Right cardiac atrium (tissue), 5 donors: ENCODE measurements around the gene SPTBN5. TPM values are rescaled to one million over a fixed set of nuclear protein-coding genes. Genes with fewer than 3 reads are reported as not detected.

ENCODE experiments used
- ATAC-seq, 2 donors: fragments of 200-7000 bp; cut with Tn5 transposase; one replicate each; pipeline versions ENCODE4 v1.8.0 to v1.9.1; 2020; ENCODE audit warnings: moderate library complexity in 2 of 2, mild to moderate bottlenecking in 1 of 2
- DNase-seq, 3 donors: peaks; one replicate each; pipeline ENCODE4 v3.0.0-alpha.2; 2020
- H3K27ac ChIP-seq: one replicate; pipeline ENCODE4 v1.5.1; 2013; ENCODE audit warnings: mild to moderate bottlenecking, low read length, control low read depth, moderate library complexity
- H3K27me3 ChIP-seq: one replicate; pipeline ENCODE4 v1.6.1; 2013; ENCODE audit not compliant: control insufficient read depth, insufficient read depth
- H3K4me1 ChIP-seq: one replicate; pipeline ENCODE4 v1.6.1; 2013; ENCODE audit warnings: low read length; ENCODE audit not compliant: control insufficient read depth, insufficient read depth
- H3K4me3 ChIP-seq: one replicate; pipeline ENCODE4 v1.5.1; 2013; ENCODE audit warnings: low read length, control low read depth
- H3K9me3 ChIP-seq: one replicate; pipeline ENCODE4 v1.6.1; 2013; ENCODE audit warnings: low read length; ENCODE audit not compliant: control insufficient read depth
- WGBS: extraction: QIAGEN DNeasy Blood & Tissue Kit; methylation state at CpG from one replicate; pipeline ENCODE4 v1.1.7; 2013; 5-methylcytosine and 5-hydroxymethylcytosine counted together
- intact Hi-C, 4 donors: fragments of 100-400 bp; cut with DNase I; formaldehyde crosslinking; loops; one replicate each; pipeline versions ENCODE4 v1.11.0 to v1.14.0; 2022 to 2023
- polyA plus RNA-seq: library from polyadenylated mRNA; stranded (reverse); fragments of 200-250 nt; gene quantifications from one replicate; pipeline ENCODE4 v1.2.3, GENCODE V29; 2013
- total RNA-seq, 4 donors: library from RNA; stranded (reverse); fragmentation: NEBNext Ultra II Directional; extraction: Animal tissue kit (Norgen Biotek cat#: 25700); gene quantifications; one replicate each; pipeline ENCODE4 v1.2.1, GENCODE V29; 2021
- donor health status: healthy with polysubstance abuse.
- donor health status: DM: no; HTN: yes; CAD: no.
- donor health status: DM: no; HTN: no; CAD: no.
- donor health status: DM: no; HTN: yes; CAD: no; lungs with severe emphysema.
- donor health status: DM: yes; HTN: yes; CAD: no.

The SPTBN5 gene
- total and polyA plus RNA-seq, 5 donors, result 1.7 to 4.3 (median 3.6) TPM

GRCh38 chr15:41915255-41915994 lies 21.6 kb upstream of the SPTBN5 start:
- intact Hi-C loops, result no loop called here

DNA sequence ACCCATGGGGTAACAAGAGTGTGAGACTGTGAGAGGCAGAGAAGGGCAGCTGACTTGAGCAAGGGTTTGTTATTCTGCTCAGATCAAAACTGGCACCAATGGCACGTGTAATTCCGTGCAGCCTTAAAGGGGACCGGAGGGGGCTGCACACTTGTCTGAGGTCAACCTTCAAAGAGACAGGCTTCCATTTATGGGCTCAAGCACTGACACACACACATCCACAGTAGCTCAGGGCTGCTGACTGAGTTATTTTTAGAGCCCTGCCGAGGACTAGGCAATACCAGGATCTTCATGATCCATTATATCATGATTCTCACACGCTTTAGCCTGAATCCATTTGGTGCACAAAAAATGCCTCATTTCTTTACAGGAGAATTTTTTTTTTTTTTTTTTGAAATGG lies 20.6 kb upstream of the SPTBN5 start:
- Histone ChIP-seq H3K4me3 (no peak overlapping the region), H3K9me3 (no peaks in the 10 kb centered on the region), H3K27ac (peak overlapping the region; percentile 63), H3K4me1 (peaks cover 12% of the 10 kb centered on the region), H3K27me3 (no peaks in the 10 kb centered on the region)
- ATAC-seq, result peak; percentile 57 to 68
- DNase-seq, result no peak
- WGBS, result 61% methylated on average over 5 of the region's 5 CpGs
- intact Hi-C loops, result no loop called here

More at GRCh38 chr15:41915255-41915994, 21.6 kb upstream of the SPTBN5 start:
- ATAC-seq, result no peak
- peak overlapping the region; percentile 53 for H3K27ac ChIP-seq
- H3K4me3 ChIP-seq, result no peak overlapping the region
- DNase-seq, result no peak
- 76% methylated on average over 6 of the region's 6 CpGs for WGBS
- H3K27me3 ChIP-seq, result no peaks in the 10 kb centered on the region
- H3K9me3 ChIP-seq, result no peaks in the 10 kb centered on the region
- peaks cover 15% of the 10 kb centered on the region for H3K4me1 ChIP-seq

DNA sequence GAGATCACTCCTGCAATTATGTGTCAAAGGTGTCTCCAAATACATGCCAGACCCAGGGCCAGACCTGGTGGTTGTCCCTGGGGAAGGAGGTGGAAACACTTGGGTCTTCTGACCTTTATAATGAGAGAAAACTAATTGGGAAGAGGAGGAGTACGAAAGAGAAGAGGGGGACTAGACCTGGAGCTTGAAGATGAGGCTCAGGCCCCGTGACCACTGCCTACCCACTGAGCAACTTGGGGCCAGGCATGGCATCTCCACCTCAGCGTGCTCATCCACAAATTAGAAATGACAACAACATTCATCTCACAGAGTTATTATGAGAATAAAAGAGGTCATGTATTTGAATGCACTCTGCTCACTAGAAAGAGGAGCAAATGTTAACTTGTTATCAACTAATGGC lies 19.4 kb upstream of the SPTBN5 start:
- Histone ChIP-seq H3K27ac (peak overlapping the region; percentile 44), H3K4me1 (peaks cover 9% of the 10 kb centered on the region), H3K9me3 (no peaks in the 10 kb centered on the region), H3K27me3 (no peaks in the 10 kb centered on the region), H3K4me3 (no peak overlapping the region)
- ATAC-seq (no peak), DNase-seq (no peak)
- intact Hi-C loops, result no loop called here
- 59% methylated on average over 3 of the region's 3 CpGs for WGBS

DNA sequence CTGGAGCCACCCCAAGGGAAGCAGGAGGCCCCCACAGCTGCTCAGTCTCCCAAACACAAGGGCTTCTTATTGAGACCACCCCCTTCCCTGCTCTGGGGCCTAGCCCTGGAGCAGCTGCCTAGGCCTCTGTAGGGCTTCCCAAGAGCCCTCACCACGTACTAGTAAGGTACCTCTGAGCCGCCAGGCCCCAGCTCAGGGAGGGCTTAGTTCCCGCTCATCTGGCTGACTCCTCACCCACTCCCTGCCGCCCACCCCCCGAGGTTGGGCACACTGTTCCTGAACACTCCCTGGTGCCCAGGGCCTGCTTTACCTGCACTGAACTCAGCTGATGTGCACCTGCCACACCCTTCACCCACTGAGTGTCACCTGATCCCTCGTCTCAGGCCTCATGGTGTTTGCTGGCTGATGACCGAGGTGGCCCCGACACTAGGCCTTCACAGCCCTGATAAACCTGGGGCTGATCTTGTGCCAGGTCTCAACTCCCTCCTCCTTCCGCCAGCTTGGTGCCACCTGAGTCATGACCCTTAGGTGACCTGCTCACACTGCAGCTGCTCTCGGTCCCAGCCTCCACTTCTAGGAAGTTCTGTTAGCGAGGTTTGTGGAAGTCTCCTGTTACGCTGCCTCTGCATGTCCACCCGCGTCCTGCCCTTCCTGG lies 18.0 kb upstream of the SPTBN5 start:
- intact Hi-C loops, result no loop called here
- peaks cover 3% of the 10 kb centered on the region for H3K4me1 ChIP-seq
- no peak for ATAC-seq

DNA sequence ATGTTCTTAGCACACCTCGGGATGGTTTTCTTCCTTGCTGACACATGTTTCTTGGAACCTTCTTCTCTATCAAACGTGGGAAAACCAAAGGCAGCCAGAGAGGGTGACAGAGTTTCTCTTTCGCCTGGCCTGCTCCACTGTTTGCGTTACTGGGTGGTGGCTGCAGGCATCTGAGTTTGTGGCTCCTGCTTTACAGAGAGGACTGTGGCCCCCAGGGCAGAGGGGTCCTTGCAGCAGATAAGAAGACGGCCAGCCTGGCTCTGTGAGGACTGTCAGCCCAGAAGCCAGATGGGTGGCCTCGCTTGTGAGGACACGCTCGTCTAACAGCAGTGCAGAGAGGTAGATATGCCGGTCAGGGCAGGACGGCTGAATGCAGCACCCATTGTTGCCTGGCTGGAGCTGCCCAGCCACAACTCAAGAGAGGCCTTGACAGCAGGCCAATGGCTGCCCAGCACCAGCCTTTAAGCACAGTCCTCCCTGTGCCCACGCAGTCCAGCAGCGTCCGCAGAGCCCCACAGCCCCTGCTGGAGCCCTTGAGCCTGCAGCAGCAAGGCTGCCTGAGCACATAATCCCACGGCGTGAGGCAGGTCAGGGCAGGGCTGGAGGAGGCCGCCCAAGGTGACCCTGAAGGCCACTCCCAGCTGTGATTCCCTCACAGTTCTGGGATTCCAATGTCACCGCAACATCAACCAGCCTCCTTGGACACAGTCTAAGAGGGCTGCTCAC lies 15.0 kb upstream of the SPTBN5 start:
- Histone ChIP-seq H3K4me1 (peaks cover 8% of the 10 kb centered on the region), H3K9me3 (no peaks in the 10 kb centered on the region), H3K4me3 (no peak overlapping the region), H3K27me3 (no peaks in the 10 kb centered on the region), H3K27ac (peak overlapping the region; percentile 67)
- ATAC-seq (no peak), DNase-seq (peak in 1 of 3 donors; percentile 60)
- intact Hi-C loops, result loop anchor here in 1 of 4 donors (10.0 kb wide), 1 partner anchor 134 kb away; the partner anchor contains the start of gene MAPKBP1
- 69% methylated on average over 17 of the region's 17 CpGs for WGBS

More for the DNA sequence above, 18.0 kb upstream of the SPTBN5 start:
- H3K27me3 ChIP-seq, result no peaks in the 10 kb centered on the region
- peak overlapping the region; percentile 79 for H3K27ac ChIP-seq
- WGBS, result 77% methylated on average over 14 of the region's 14 CpGs
- no peak for DNase-seq
- H3K4me3 ChIP-seq, result no peak overlapping the region
- no peaks in the 10 kb centered on the region for H3K9me3 ChIP-seq

GRCh38 chr15:41907141-41907540 lies 13.3 kb upstream of the SPTBN5 start:
- WGBS, result 91% methylated on average over 3 of the region's 3 CpGs
- no peak for DNase-seq
- intact Hi-C loops, result loop anchor here in 1 of 4 donors (10.0 kb wide), 1 partner anchor 132 kb away; the partner anchor contains the start of gene MAPKBP1
- Histone ChIP-seq H3K27me3 (no peaks in the 10 kb centered on the region), H3K27ac (no peak overlapping the region), H3K4me1 (peaks cover 8% of the 10 kb centered on the region), H3K4me3 (no peak overlapping the region), H3K9me3 (no peaks in the 10 kb centered on the region)
- ATAC-seq, result no peak

DNA sequence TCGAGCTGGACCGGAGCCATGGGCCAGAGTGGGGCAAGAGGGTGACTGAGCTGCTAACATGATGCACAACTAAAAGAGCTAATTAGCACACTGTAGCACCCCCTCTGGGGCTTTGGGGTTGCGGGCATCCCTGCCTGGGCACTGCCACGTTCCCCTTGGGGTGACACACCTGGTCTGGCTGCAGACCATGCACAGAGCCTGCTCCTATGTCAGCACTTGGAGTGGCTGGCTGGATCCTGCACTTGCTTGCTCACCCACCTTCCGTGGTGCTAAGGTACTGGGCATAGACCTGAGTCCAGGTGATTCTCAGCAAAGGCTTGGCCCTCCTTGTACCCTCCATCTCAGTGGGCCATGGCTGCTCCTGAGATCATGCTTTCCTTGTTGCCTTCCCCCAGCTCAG lies 12.8 kb upstream of the SPTBN5 start:
- Histone ChIP-seq H3K4me3 (no peak overlapping the region), H3K9me3 (no peaks in the 10 kb centered on the region), H3K4me1 (peaks cover 6% of the 10 kb centered on the region), H3K27ac (no peak overlapping the region), H3K27me3 (no peaks in the 10 kb centered on the region)
- ATAC-seq (no peak), DNase-seq (no peak)
- intact Hi-C loops, result loop anchor here in 1 of 4 donors (10.0 kb wide), 1 partner anchor 132 kb away; the partner anchor contains the start of gene MAPKBP1
- 97% methylated on average over 5 of the region's 5 CpGs for WGBS

DNA sequence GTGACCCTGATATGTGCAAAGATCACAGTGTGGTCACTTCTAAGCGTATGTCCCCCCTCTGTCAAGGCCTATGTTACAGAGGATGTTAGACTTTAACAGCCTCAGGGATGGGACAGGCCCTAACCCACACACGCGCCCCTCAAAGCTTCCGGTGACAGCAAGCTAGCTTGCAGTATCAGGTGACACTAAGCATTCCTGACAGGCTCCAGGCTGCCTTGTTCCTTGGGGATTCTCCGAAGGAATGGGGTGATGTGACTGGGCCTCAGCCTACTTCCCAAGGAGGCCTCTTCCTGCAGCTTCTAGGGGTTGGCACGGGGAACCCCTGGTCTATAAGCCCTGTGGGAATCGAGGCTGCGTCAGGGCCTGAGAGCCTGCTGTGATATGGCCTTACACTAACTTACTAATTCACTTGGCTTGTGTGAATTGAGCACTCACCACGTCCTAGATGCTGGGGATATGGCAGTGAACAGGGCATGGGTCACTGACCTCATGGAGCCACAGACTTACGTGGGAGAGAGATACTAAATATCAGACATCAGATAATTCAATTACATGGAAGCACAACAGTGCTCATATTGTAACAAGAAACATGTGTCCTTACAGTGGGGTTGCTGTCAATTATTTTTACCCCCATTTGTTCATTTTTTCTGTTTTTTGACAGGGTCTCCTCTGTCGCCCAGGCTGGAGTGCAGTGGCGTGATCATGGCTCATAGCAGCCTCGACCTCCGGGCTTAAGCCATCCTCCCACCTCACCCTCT lies 11.4 kb upstream of the SPTBN5 start:
- Histone ChIP-seq H3K27ac (peak overlapping the region; percentile 46), H3K9me3 (no peaks in the 10 kb centered on the region), H3K4me1 (peaks cover 6% of the 10 kb centered on the region), H3K27me3 (no peaks in the 10 kb centered on the region), H3K4me3 (no peak overlapping the region)
- ATAC-seq (peak in 1 of 2 donors; percentile 3), DNase-seq (no peak)
- intact Hi-C loops, result loop anchor here in 1 of 4 donors (10.0 kb wide), 1 partner anchor 130 kb away; the partner anchor contains the start of gene MAPKBP1
- WGBS, result 63% methylated on average over 14 of the region's 14 CpGs

GRCh38 chr15:41904541-41905005 lies 10.7 kb upstream of the SPTBN5 start:
- H3K4me3 ChIP-seq, result no peak overlapping the region
- peak; percentile 61 to 80 (median 76) for DNase-seq
- peak; percentile 57 to 70 for ATAC-seq
- no peaks in the 10 kb centered on the region for H3K27me3 ChIP-seq
- intact Hi-C loops, result loop anchor here in 1 of 4 donors (10.0 kb wide), 1 partner anchor 130 kb away; the partner anchor contains the start of gene MAPKBP1
- H3K4me1 ChIP-seq, result peaks cover 6% of the 10 kb centered on the region
- 11% methylated on average over 6 of the region's 6 CpGs for WGBS
- H3K27ac ChIP-seq, result peak overlapping the region; percentile 46
- no peaks in the 10 kb centered on the region for H3K9me3 ChIP-seq

DNA sequence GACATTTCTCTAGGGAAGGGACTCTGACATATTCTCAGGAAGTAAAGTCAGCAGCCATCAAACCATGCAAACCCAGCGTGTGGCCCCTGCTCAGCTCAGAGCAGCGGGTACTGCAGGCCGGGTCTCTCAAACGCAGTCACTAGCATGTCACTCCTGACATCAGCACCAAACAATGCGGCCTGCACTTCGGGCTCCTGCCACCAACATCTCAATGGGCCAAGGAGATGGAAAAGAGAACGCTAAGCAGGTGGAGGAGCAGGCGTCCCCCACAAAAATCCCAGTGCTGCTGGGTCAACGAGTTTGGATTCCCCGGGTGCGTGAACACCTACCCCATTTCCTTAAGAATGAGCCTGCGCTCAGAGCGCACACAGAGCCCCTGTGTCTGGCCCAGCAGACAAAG lies 9.9 kb upstream of the SPTBN5 start:
- WGBS, result 72% methylated on average over 13 of the region's 13 CpGs
- peaks cover 6% of the 10 kb centered on the region for H3K4me1 ChIP-seq
- no peak for ATAC-seq

More for the DNA sequence above, 9.9 kb upstream of the SPTBN5 start:
- DNase-seq, result no peak
- Histone ChIP-seq H3K27me3 (no peaks in the 10 kb centered on the region), H3K9me3 (no peaks in the 10 kb centered on the region), H3K27ac (peak overlapping the region; percentile 52), H3K4me3 (no peak overlapping the region)
- intact Hi-C loops, result loop anchor here in 1 of 4 donors (10.0 kb wide), 1 partner anchor 129 kb away; the partner anchor contains the start of gene MAPKBP1
